Mesendoderm (in vitro differentiated cells): ENCODE measurements around the gene PDZD2. TPM values are rescaled to one million over a fixed set of nuclear protein-coding genes. Genes with fewer than 3 reads are reported as not detected.

Experiments used
- small RNA-seq: library from polyadenylated mRNA; stranded (forward); fragments of <200 nt; extraction: miRNeasy Mini kit (QIAGEN cat#:217004); gene quantifications from one replicate; pipeline ENCODE3, GENCODE V24; 2013; ENCODE audit not compliant: insufficient read depth

PDZD2 gene

Small RNAs within 50 kb of the gene (small RNA-seq; reads per million reads assigned to genes)
- gene AC025458.1 (not detected), gene MIR4279 (not detected), gene RF00019 (not detected), gene RNU6-358P (not detected), gene RNU6-363P (not detected), gene RNU6-760P (not detected)
